ENCODE results near the gene C22orf39. TPM values are rescaled to one million over a fixed set of nuclear protein-coding genes. Genes with fewer than 3 reads are reported as not detected.

Gene C22orf39
- total RNA-seq, 6 experiments from 2014 or later: 11.2 to 12.7 (median 12.2) TPM

DNA sequence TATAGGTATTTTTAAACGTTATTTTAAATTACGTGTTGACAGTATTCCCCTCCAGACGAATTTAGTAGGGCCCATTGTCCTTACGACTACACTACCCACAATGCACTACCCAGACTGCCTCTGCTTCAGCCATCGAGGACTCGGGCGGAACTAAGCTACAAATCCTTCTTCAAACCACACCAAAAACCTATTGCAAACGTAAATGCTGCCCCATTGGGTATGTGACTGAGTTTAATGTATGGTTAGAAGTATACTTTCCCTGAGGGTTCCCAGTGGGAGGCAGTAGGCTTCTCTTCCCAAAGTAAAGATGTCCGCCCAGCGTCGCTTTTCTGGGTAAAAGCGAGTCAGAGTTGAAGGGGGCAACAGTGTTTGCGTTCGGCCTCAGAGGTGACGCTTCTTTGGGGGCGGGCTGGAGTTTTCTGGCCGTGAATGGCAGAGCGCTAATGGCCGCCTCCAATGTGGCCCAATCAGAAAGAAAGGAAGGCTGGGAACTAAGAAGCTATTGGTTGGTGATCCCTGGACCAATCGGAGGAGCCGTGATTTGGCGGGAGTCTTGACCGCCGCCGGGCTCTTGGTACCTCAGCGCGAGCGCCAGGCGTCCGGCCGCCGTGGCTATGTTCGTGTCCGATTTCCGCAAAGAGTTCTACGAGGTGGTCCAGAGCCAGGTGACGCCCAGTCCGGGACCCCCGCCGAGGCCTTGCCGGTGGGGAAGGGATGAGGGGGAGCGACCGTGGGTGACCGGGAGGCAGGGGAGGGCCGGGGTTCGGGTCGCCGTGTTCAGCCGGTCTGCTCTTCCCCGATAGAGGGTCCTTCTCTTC is 32.1 kb upstream of the C22orf39 start, which contains the start of gene CDC45:
TSS of gene CDC45 (plus strand) at position 566 of the 818 bp plus-strand sequence. CDS start at position 615, 49 bp downstream.
- no peaks in the 10 kb centered on the region; the same call in 1 of the 2 replicates for H3K27me3 Mint-ChIP-seq (ENCODE audit: insufficient read depth)
- peaks cover 62% of the 10 kb centered on the region for H3K4me1 Mint-ChIP-seq (ENCODE audit: low read depth)
- TF ChIP-seq, protein P1, sequence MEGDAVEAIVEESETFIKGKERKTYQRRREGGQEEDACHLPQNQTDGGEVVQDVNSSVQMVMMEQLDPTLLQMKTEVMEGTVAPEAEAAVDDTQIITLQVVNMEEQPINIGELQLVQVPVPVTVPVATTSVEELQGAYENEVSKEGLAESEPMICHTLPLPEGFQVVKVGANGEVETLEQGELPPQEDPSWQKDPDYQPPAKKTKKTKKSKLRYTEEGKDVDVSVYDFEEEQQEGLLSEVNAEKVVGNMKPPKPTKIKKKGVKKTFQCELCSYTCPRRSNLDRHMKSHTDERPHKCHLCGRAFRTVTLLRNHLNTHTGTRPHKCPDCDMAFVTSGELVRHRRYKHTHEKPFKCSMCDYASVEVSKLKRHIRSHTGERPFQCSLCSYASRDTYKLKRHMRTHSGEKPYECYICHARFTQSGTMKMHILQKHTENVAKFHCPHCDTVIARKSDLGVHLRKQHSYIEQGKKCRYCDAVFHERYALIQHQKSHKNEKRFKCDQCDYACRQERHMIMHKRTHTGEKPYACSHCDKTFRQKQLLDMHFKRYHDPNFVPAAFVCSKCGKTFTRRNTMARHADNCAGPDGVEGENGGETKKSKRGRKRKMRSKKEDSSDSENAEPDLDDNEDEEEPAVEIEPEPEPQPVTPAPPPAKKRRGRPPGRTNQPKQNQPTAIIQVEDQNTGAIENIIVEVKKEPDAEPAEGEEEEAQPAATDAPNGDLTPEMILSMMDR (IDR thresholded peaks at IDR 0.05): no peak
- H3K27ac Mint-ChIP-seq: peak within 1 kb of the TSS; percentile 100
- H3K36me3 Mint-ChIP-seq (ENCODE audit: low read depth): peaks cover 5% of the 10 kb centered on the region; the same call in 1 of the 2 replicates
- peak; percentile 98 for DNase-seq
- H3K9me3 Mint-ChIP-seq: no peaks in the 10 kb centered on the region
- peak within 1 kb of the TSS; percentile 92 for H3K4me3 Mint-ChIP-seq

DNA sequence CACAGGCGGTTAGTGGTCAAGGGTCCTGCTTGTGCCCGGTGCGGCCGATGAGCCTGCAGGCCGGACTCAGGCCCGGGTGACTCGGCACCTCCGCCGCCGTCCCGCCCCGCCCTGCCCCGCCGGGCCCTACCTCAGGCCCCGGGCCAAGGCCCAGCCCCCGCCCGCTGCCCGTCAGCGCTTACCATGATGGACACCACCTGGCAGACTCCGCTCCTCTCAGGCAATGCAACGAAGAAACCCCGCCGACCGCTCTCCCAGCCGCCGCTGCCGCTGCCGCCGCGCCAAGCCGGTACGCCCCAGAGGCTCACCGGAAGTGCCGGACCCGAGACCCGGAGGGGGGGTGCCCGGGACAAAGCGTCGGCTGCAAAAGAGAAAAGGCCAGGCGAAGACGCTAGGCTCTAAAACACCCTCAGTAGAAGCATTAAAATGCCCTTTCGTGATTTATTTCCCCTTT is 31.4 kb upstream of the C22orf39 start, which contains the start of gene UFD1:
TSS of gene UFD1 (minus strand) at position 293 of the 454 bp plus-strand sequence. CDS start at position 185, 108 bp downstream.
- TF ChIP-seq, protein P1 (IDR thresholded peaks at IDR 0.05): no peak
- Mint-ChIP-seq H3K4me3 (peak within 1 kb of the TSS; percentile 92), H3K27me3 (ENCODE audit: insufficient read depth) (no peaks in the 10 kb centered on the region; the same call in 1 of the 2 replicates), H3K27ac (peak within 1 kb of the TSS; percentile 100), H3K36me3 (ENCODE audit: low read depth) (peaks cover 3% of the 10 kb centered on the region; the same call in 1 of the 2 replicates), H3K9me3 (no peaks in the 10 kb centered on the region), H3K4me1 (ENCODE audit: low read depth) (peaks cover 57% of the 10 kb centered on the region)
- DNase-seq: peak; percentile 76

DNA sequence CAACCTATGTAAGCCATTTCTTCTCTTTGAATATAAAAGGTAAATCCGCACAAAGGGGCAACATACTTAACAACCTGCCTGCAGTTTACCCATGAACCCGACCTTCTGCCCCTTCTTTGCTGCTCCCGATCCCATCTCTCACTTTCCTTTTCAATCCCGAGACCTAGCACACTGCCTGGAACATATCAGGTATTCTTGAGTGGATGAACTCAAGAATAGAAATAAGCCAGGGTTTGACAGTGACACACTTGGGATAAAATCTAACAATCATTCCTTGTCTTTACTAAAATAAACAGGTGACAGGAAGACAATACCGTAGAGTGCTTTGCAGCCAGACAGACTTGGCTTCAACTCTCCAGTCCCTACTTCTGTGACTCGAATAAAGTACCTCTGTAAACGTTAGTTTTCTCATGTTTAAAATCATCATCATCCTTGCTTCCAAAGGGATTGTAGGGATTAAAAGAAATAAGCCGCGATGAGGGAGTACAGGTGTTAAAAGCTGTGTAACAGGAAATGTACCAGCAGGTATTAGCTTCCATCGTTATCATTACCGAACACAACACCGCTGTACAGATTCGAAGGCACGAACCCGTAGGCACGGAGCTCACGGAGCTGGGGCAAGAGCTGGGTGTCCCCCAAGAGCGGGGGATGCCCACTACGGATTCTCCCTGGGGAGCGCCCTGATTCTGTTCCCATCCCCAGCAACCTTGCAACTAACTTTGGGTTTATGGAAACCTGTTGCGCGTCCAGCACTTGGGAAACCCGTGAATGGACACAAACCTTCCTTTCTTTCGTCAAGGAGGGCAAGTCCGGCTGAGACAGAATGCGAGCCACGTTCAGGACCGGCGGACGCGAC is 30.8 kb upstream of the C22orf39 start:
- H3K4me3 Mint-ChIP-seq: peak overlapping the region; percentile 92
- peaks cover 56% of the 10 kb centered on the region for H3K4me1 Mint-ChIP-seq (ENCODE audit: low read depth)
- peak overlapping the region; percentile 100 for H3K27ac Mint-ChIP-seq
- TF ChIP-seq, protein P1 (IDR thresholded peaks at IDR 0.05): no peak
- no peaks in the 10 kb centered on the region for H3K9me3 Mint-ChIP-seq
- no peak for DNase-seq
- no peaks in the 10 kb centered on the region; the same call in 1 of the 2 replicates for H3K27me3 Mint-ChIP-seq (ENCODE audit: insufficient read depth)
- H3K36me3 Mint-ChIP-seq (ENCODE audit: low read depth): no peaks in the 10 kb centered on the region

DNA sequence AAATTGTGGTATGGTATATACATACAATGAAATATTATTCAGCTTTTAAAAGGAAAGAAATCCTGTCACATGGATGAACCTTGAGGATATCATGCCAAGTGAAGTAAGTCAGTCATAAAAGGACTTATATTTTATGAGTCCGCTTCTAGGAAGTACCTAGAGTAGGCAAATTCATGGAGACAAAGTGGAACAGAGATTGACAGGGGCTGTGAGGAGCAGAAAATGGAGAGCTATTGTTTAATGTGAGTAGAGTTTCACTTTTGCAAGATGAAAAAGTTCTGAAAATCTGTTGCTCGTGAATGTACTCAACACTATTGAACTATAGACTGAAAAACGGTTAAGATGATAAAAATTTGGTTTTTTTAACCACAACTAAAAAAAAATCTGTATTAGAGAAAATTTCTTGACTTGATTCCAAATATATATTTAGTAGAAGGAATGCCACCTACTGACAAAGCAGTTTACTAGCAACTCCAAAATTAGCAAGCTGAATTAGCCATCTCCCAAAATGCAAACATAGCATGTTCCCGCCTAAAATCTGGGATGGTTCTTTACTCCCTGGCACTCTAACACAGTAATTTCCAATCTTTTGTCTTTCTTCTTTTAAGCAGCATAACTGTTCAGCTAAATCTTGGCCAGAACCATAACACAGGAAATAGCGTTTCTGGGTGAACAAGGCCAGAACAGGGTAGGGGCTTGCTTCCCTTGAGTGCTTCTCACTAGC is 30.0 kb upstream of the C22orf39 start:
- H3K4me1 Mint-ChIP-seq (ENCODE audit: low read depth): peaks cover 48% of the 10 kb centered on the region

More for the DNA sequence above, 30.0 kb upstream of the C22orf39 start:
- DNase-seq: no peak
- TF ChIP-seq, protein P1 (IDR thresholded peaks at IDR 0.05): peak; percentile 53
- Mint-ChIP-seq H3K9me3 (no peaks in the 10 kb centered on the region), H3K4me3 (peak overlapping the region; percentile 92), H3K36me3 (ENCODE audit: low read depth) (no peaks in the 10 kb centered on the region), H3K27ac (peak overlapping the region; percentile 100), H3K27me3 (ENCODE audit: insufficient read depth) (peaks cover under 1% of the 10 kb centered on the region)

Measured in HFFc6 (cell line).